H9 (cell line): ENCODE results near the gene ADAM22. TPM values are rescaled to one million over a fixed set of nuclear protein-coding genes. Genes with fewer than 3 reads are reported as not detected.

Experiments
- DNase-seq: peaks from one replicate; pipeline ENCODE4 v3.0.0-alpha.2; 2017
- H2AFZ ChIP-seq: one replicate; pipeline ENCODE4 v1.6.1; 2013; ENCODE audit warnings: mild to moderate bottlenecking, low read length, control low read depth, moderate library complexity
- H2AK5ac ChIP-seq: 2 replicates; pipeline ENCODE4 v1.6.1; 2013; ENCODE audit warnings: low read length, control low read depth, mixed read lengths; ENCODE audit not compliant: insufficient read length
- H2BK120ac ChIP-seq: one replicate; pipeline ENCODE4 v1.6.1; 2013; ENCODE audit warnings: low read depth, mild to moderate bottlenecking, low read length, control low read depth, inconsistent platforms; ENCODE audit not compliant: poor library complexity, severe bottlenecking
- H2BK12ac ChIP-seq: 2 replicates; pipeline ENCODE4 v1.6.1; 2013; ENCODE audit warnings: low read length, control low read depth, mixed read lengths, low read depth; ENCODE audit not compliant: insufficient read length
- H2BK15ac ChIP-seq: 2 replicates; pipeline ENCODE4 v1.6.1; 2013; ENCODE audit warnings: low read depth, low read length, control low read depth
- H2BK20ac ChIP-seq: one replicate; pipeline ENCODE4 v1.6.1; 2013; ENCODE audit warnings: low read depth, mild to moderate bottlenecking, low read length, control low read depth, inconsistent platforms; ENCODE audit not compliant: poor library complexity, severe bottlenecking
- H2BK5ac ChIP-seq: 2 replicates; pipeline ENCODE4 v1.6.1; 2013; ENCODE audit warnings: low read length, control low read depth, mixed read lengths; ENCODE audit not compliant: insufficient read length
- H3K14ac ChIP-seq: 2 replicates; pipeline ENCODE4 v1.6.1; 2013; ENCODE audit warnings: low read length, control low read depth; ENCODE audit not compliant: insufficient read depth
- H3K18ac ChIP-seq: 2 replicates; pipeline ENCODE4 v1.6.1; 2013; ENCODE audit warnings: low read depth, mild to moderate bottlenecking, mixed read lengths, low read length, control low read depth; ENCODE audit not compliant: insufficient read length
- H3K23ac ChIP-seq: 2 replicates; pipeline ENCODE4 v1.6.1; 2013; ENCODE audit warnings: low read length, control low read depth, mixed read lengths, low read depth; ENCODE audit not compliant: insufficient read length
- H3K23me2 ChIP-seq: 2 replicates; pipeline ENCODE4 v1.6.1; 2013; ENCODE audit warnings: low read depth, mild to moderate bottlenecking, mixed read lengths, low read length, control low read depth; ENCODE audit not compliant: insufficient read length, poor library complexity, severe bottlenecking
- H3K27ac ChIP-seq: 2 replicates; pipeline ENCODE4 v1.5.1; 2013; ENCODE audit warnings: low read length, control low read depth, mixed read lengths, low read depth; ENCODE audit not compliant: insufficient read length
- H3K27me3 ChIP-seq: 2 replicates; pipeline ENCODE4 v1.6.1; 2013; ENCODE audit warnings: low read length, control low read depth, inconsistent platforms; ENCODE audit not compliant: insufficient read depth
- H3K4ac ChIP-seq: 2 replicates; pipeline ENCODE4 v1.6.1; 2013; ENCODE audit warnings: low read depth, mild to moderate bottlenecking, control low read depth, inconsistent platforms, low read length, moderate library complexity
- H3K4me1 ChIP-seq: 2 replicates; pipeline ENCODE4 v1.6.1; 2013; ENCODE audit warnings: low read length, control low read depth, inconsistent platforms; ENCODE audit not compliant: insufficient read depth
- H3K4me2 ChIP-seq: 2 replicates; pipeline ENCODE4 v1.6.1; 2013; ENCODE audit warnings: low read length, control low read depth, mixed read lengths; ENCODE audit not compliant: insufficient read length, insufficient read depth
- H3K56ac ChIP-seq: 2 replicates; pipeline ENCODE4 v1.6.1; 2013; ENCODE audit warnings: low read depth, mild to moderate bottlenecking, mixed read lengths, low read length, control low read depth; ENCODE audit not compliant: insufficient read length
- H3K79me1 ChIP-seq: 2 replicates; pipeline ENCODE4 v1.6.1; 2013; ENCODE audit warnings: low read depth, mild to moderate bottlenecking, moderate library complexity, low read length, control low read depth, inconsistent platforms; ENCODE audit not compliant: insufficient read depth, poor library complexity, severe bottlenecking
- H3K79me2 ChIP-seq: 2 replicates; pipeline ENCODE4 v1.6.1; 2013; ENCODE audit warnings: low read length, control low read depth, inconsistent platforms; ENCODE audit not compliant: insufficient read depth
- H3K9ac ChIP-seq: 2 replicates; pipeline ENCODE4 v1.6.1; 2013; ENCODE audit warnings: low read length, control low read depth, mixed read lengths; ENCODE audit not compliant: insufficient read length; ENCODE audit errors: extremely low read depth
- H3K9me3 ChIP-seq: one replicate; pipeline ENCODE4 v1.6.1; 2013; ENCODE audit warnings: low read depth, low read length, inconsistent platforms; ENCODE audit not compliant: control insufficient read depth
- H3T11ph ChIP-seq: one replicate; pipeline ENCODE4 v1.6.1; 2013; ENCODE audit warnings: mild to moderate bottlenecking, low read length, control low read depth, inconsistent platforms
- H4K20me1 ChIP-seq: one replicate; pipeline ENCODE4 v1.6.1; 2013; ENCODE audit not compliant: control insufficient read depth, insufficient read length, insufficient read depth
- H4K5ac ChIP-seq: 2 replicates; pipeline ENCODE4 v1.6.1; 2013; ENCODE audit warnings: low read depth, mild to moderate bottlenecking, mixed read lengths, low read length, control low read depth; ENCODE audit not compliant: insufficient read length
- H4K8ac ChIP-seq: replicated peaks from 2 replicates; pipeline ENCODE4 v1.6.1; 2013; ENCODE audit warnings: low read length, control low read depth, mixed read lengths, low read depth; ENCODE audit not compliant: insufficient read length
- H4K91ac ChIP-seq: 2 replicates; pipeline ENCODE4 v1.6.1; 2013; ENCODE audit warnings: low read depth, mild to moderate bottlenecking, moderate library complexity, mixed read lengths, low read length, control low read depth; ENCODE audit not compliant: insufficient read length
- H3K27ac Mint-ChIP-seq, 3 experiments: 2 replicates in 2 of 3; 3 replicates in 1 of 3; pipeline ENCODE4 v1.8.0; 2020 to 2021; ENCODE audit warnings: mixed read lengths in 3 of 3, mild to moderate bottlenecking in 1 of 3, moderate library complexity in 1 of 3
- H3K27me3 Mint-ChIP-seq: 2 replicates; pipeline ENCODE4 v1.8.0; 2021; ENCODE audit warnings: low read depth, mild to moderate bottlenecking, moderate library complexity, mixed read lengths
- H3K36me3 Mint-ChIP-seq, 3 experiments: 2 replicates in 2 of 3; 3 replicates in 1 of 3; pipeline ENCODE4 v1.8.0; 2020 to 2021; ENCODE audit warnings: low read depth in 3 of 3, mixed read lengths in 3 of 3; ENCODE audit not compliant: insufficient read depth in 1 of 3
- H3K4me1 Mint-ChIP-seq, 2 experiments: 2 replicates each; pipeline ENCODE4 v1.8.0; 2020; ENCODE audit warnings: mixed read lengths in 2 of 2
- H3K4me3 Mint-ChIP-seq, 2 experiments: 2 replicates in 1 of 2; 3 replicates in 1 of 2; pipeline ENCODE4 v1.8.0; 2020 to 2021; ENCODE audit warnings: mild to moderate bottlenecking in 2 of 2, mixed read lengths in 2 of 2, moderate library complexity in 1 of 2
- H3K9me3 Mint-ChIP-seq, 2 experiments: 2 replicates in 1 of 2; 3 replicates in 1 of 2; pipeline ENCODE4 v1.8.0; 2020; ENCODE audit warnings: mild to moderate bottlenecking in 2 of 2, mixed read lengths in 2 of 2, moderate library complexity in 1 of 2
- CTCF ChIP-seq: fragments of 200-600 bp; sonication (generic); conservative IDR thresholded peaks from 3 replicates; pipeline ENCODE4 v1.8.0; 2021; ENCODE audit warnings: antibody characterized with exemption, mild to moderate bottlenecking
- total RNA-seq: library from RNA; stranded (reverse); gene quantifications from 2 replicates; pipeline ENCODE4 v1.2.1, GENCODE V29; 2021

ADAM22 gene
- total RNA-seq, 1 experiment from 2014 or later: 8.7 TPM

GRCh38 chr7:88233828-88234227 is 299.8 kb downstream of the ADAM22 start:
- H3K27ac Mint-ChIP-seq: no peak overlapping the region

More at GRCh38 chr7:88233828-88234227, 299.8 kb downstream of the ADAM22 start:
- no peak overlapping the region for H3K9ac ChIP-seq
- no peak overlapping the region for H2BK12ac ChIP-seq
- H3K79me2 ChIP-seq: no peaks in the 10 kb centered on the region
- H3K4me2 ChIP-seq: no peak overlapping the region
- H3K4ac ChIP-seq: no peak overlapping the region
- peak overlapping the region; percentile 59 for H3T11ph ChIP-seq
- no peak overlapping the region for H3K14ac ChIP-seq
- H2BK20ac ChIP-seq: no peak overlapping the region
- H4K8ac ChIP-seq: no peak overlapping the region
- no peak overlapping the region for H3K18ac ChIP-seq
- H3K56ac ChIP-seq: no peak overlapping the region
- no peaks in the 10 kb centered on the region for H3K79me1 ChIP-seq
- no peaks in the 10 kb centered on the region for H3K36me3 Mint-ChIP-seq
- H3K4me1 Mint-ChIP-seq: peaks cover 6 to 7% of the 10 kb centered on the region in 2 experiments; a peak in 3 of 4 replicates
- H4K91ac ChIP-seq: no peak overlapping the region
- no peak for DNase-seq
- H3K4me3 Mint-ChIP-seq: no peak overlapping the region
- H3K27me3 Mint-ChIP-seq: no peaks in the 10 kb centered on the region
- H2BK15ac ChIP-seq: no peak overlapping the region
- H3K27me3 ChIP-seq: no peaks in the 10 kb centered on the region
- TF ChIP-seq CTCF: no peak
- H3K23ac ChIP-seq: no peak overlapping the region
- H3K27ac ChIP-seq: no peak overlapping the region
- H2BK120ac ChIP-seq: no peak overlapping the region
- no peaks in the 10 kb centered on the region for H3K9me3 Mint-ChIP-seq
- H3K9me3 ChIP-seq: no peaks in the 10 kb centered on the region
- H4K5ac ChIP-seq: no peak overlapping the region
- no peaks in the 10 kb centered on the region for H3K4me1 ChIP-seq
- no peaks in the 10 kb centered on the region for H4K20me1 ChIP-seq
- H2BK5ac ChIP-seq: no peak overlapping the region
- no peaks in the 10 kb centered on the region for H3K23me2 ChIP-seq
- H2AK5ac ChIP-seq: no peak overlapping the region
- H2AFZ ChIP-seq: no peak overlapping the region
